Measurements from ENCODE around the gene COL23A1. TPM values are rescaled to one million over a fixed set of nuclear protein-coding genes. Genes with fewer than 3 reads are reported as not detected.

COL23A1 gene
- total and polyA plus RNA-seq, 2 experiments from 2014 or later, result 4.8 to 8.2 TPM

DNA sequence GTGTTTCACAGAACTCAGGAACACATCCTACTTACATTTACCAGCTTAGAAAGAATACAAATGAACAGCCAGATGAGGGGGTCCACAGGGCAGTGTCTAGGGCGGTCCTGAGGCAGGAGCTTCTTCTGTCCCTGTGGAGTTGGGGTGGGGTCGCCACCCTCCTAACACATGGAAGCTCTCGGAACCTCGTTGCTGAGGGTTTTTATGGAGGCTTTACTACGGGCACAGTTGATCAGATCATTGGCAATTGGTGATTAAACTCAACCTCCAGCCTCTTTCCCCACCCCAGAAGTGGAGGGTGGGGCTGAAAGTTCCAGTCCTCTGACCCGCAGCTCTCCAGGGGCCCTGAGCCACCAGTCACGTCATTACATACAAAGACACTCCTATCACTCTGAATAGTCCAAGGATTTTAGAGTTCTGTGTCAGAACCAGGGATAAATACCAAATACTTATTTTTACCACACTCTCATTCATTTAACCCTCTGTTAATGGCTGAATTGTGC lies 156.9 kb downstream of the COL23A1 start:
- no peak for ATAC-seq
- no peaks in the 10 kb centered on the region for H3F3A ChIP-seq (replicated peaks; ENCODE audit: low read depth)
- TF ChIP-seq, protein P1, sequence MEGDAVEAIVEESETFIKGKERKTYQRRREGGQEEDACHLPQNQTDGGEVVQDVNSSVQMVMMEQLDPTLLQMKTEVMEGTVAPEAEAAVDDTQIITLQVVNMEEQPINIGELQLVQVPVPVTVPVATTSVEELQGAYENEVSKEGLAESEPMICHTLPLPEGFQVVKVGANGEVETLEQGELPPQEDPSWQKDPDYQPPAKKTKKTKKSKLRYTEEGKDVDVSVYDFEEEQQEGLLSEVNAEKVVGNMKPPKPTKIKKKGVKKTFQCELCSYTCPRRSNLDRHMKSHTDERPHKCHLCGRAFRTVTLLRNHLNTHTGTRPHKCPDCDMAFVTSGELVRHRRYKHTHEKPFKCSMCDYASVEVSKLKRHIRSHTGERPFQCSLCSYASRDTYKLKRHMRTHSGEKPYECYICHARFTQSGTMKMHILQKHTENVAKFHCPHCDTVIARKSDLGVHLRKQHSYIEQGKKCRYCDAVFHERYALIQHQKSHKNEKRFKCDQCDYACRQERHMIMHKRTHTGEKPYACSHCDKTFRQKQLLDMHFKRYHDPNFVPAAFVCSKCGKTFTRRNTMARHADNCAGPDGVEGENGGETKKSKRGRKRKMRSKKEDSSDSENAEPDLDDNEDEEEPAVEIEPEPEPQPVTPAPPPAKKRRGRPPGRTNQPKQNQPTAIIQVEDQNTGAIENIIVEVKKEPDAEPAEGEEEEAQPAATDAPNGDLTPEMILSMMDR (conservative IDR thresholded peaks at IDR 0.05; ENCODE audit: low read depth in 2 of 2), result no peak
- no peak for TF ChIP-seq STAT1 (IDR thresholded peaks at IDR 0.05; ENCODE audit: unreplicated experiment)
- TF ChIP-seq POLR2AphosphoS5 (IDR thresholded peaks at IDR 0.05; ENCODE audit: low read depth), result no peak
- no peak for TF ChIP-seq ZNF331 (CRISPR knock-in tag; IDR thresholded peaks at IDR 0.05; ENCODE audit: low read depth)
- TF ChIP-seq ZNF462 (CRISPR knock-in tag; IDR thresholded peaks at IDR 0.05), result no peak
- no peak for TF ChIP-seq JUNB (IDR thresholded peaks at IDR 0.05; ENCODE audit: unreplicated experiment)
- no peak for TF ChIP-seq CREB1 (CRISPR knock-in tag; IDR thresholded peaks at IDR 0.05; ENCODE audit: low read depth)
- TF ChIP-seq EZH2phosphoT487 (IDR thresholded peaks at IDR 0.05; ENCODE audit: unreplicated experiment), result no peak
- no peak for TF ChIP-seq ETS1 (IDR thresholded peaks at IDR 0.05)
- TF ChIP-seq, protein P2, sequence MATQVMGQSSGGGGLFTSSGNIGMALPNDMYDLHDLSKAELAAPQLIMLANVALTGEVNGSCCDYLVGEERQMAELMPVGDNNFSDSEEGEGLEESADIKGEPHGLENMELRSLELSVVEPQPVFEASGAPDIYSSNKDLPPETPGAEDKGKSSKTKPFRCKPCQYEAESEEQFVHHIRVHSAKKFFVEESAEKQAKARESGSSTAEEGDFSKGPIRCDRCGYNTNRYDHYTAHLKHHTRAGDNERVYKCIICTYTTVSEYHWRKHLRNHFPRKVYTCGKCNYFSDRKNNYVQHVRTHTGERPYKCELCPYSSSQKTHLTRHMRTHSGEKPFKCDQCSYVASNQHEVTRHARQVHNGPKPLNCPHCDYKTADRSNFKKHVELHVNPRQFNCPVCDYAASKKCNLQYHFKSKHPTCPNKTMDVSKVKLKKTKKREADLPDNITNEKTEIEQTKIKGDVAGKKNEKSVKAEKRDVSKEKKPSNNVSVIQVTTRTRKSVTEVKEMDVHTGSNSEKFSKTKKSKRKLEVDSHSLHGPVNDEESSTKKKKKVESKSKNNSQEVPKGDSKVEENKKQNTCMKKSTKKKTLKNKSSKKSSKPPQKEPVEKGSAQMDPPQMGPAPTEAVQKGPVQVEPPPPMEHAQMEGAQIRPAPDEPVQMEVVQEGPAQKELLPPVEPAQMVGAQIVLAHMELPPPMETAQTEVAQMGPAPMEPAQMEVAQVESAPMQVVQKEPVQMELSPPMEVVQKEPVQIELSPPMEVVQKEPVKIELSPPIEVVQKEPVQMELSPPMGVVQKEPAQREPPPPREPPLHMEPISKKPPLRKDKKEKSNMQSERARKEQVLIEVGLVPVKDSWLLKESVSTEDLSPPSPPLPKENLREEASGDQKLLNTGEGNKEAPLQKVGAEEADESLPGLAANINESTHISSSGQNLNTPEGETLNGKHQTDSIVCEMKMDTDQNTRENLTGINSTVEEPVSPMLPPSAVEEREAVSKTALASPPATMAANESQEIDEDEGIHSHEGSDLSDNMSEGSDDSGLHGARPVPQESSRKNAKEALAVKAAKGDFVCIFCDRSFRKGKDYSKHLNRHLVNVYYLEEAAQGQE (IDR thresholded peaks at IDR 0.05; ENCODE audit: unreplicated experiment), result no peak
- no peak for TF ChIP-seq NANOG (IDR thresholded peaks at IDR 0.05; ENCODE audit: borderline replicate concordance)
- no peak for TF ChIP-seq EZH2 (IDR thresholded peaks at IDR 0.05; ENCODE audit: low read depth, unreplicated experiment)
- no peaks in the 10 kb centered on the region for H3K79me2 ChIP-seq (replicated peaks; ENCODE audit: insufficient read depth)
- no peak overlapping the region for H3K4me2 ChIP-seq
- no peak overlapping the region for H2AFZ ChIP-seq
- Mint-ChIP-seq H3K4me1 (peaks cover 28% of the 10 kb centered on the region), H3K9me3 (peaks cover 9% of the 10 kb centered on the region), H3K36me3 (ENCODE audit: low read depth) (peaks cover 5% of the 10 kb centered on the region; the same call in 2 of the 3 replicates), H3K27me3 (ENCODE audit: insufficient read depth, low read depth, poor library complexity) (no peaks in the 10 kb centered on the region), H3K4me3 (no peak overlapping the region), H3K27ac (no peak overlapping the region)
- peaks cover 6% of the 10 kb centered on the region; the same call in 1 of the 2 replicates for H3K4me1 ChIP-seq (ENCODE audit: insufficient read depth)
- DNase-seq (ENCODE audit: low spot score), result no peak
- H3K27ac ChIP-seq (ENCODE audit: low read depth), result no peak overlapping the region
- H3K4me3 ChIP-seq, result no peak overlapping the region
- no peaks in the 10 kb centered on the region for H3K9me2 ChIP-seq (ENCODE audit: insufficient read depth)
- no peaks in the 10 kb centered on the region for H3K27me3 ChIP-seq (ENCODE audit: insufficient read depth)
- no peaks in the 10 kb centered on the region for H3K36me3 ChIP-seq (ENCODE audit: insufficient read depth)
- H4K20me1 ChIP-seq (replicated peaks; ENCODE audit: insufficient read depth), result no peaks in the 10 kb centered on the region

Measured in GM23338 (cell line).